Fibroblast of the aortic adventitia (primary cell): ENCODE measurements around the gene KCNK5. TPM values are rescaled to one million over a fixed set of nuclear protein-coding genes. Genes with fewer than 3 reads are reported as not detected.

Experiments used
- DNase-seq: peaks from one replicate; pipeline ENCODE4 v3.0.0-alpha.2; 2010; ENCODE audit warnings: low read depth
- H3K4me3 ChIP-seq: 2 replicates; pipeline ENCODE4 v1.5.1; 2011; ENCODE audit warnings: low read depth, mild to moderate bottlenecking, control low read depth, low read length, moderate library complexity
- CTCF ChIP-seq: IDR thresholded peaks from 2 replicates; pipeline ENCODE4 v1.5.1; 2011; ENCODE audit warnings: mild to moderate bottlenecking, low read length, control low read depth, inconsistent platforms; ENCODE audit not compliant: insufficient read depth
- total RNA-seq: library from RNA; depleted of rRNA; stranded (reverse); fragments of >200 nt; gene quantifications from 2 replicates; pipeline ENCODE4 v1.2.3, GENCODE V29; 2012; ENCODE audit warnings: low replicate concordance

The KCNK5 gene
- total RNA-seq, 1 donor, result under 0.01 TPM

- TF ChIP-seq CTCF, result no peak
- no peak overlapping the region for H3K4me3 ChIP-seq
- DNase-seq, result no peak
Observed at GRCh38 chr6:39207416-39208222, 21.7 kb downstream of the KCNK5 start.

GRCh38 chr6:39206250-39206721, 23.0 kb downstream of the KCNK5 start:
- H3K4me3 ChIP-seq, result no peak overlapping the region
- no peak for TF ChIP-seq CTCF
- no peak for DNase-seq

DNA sequence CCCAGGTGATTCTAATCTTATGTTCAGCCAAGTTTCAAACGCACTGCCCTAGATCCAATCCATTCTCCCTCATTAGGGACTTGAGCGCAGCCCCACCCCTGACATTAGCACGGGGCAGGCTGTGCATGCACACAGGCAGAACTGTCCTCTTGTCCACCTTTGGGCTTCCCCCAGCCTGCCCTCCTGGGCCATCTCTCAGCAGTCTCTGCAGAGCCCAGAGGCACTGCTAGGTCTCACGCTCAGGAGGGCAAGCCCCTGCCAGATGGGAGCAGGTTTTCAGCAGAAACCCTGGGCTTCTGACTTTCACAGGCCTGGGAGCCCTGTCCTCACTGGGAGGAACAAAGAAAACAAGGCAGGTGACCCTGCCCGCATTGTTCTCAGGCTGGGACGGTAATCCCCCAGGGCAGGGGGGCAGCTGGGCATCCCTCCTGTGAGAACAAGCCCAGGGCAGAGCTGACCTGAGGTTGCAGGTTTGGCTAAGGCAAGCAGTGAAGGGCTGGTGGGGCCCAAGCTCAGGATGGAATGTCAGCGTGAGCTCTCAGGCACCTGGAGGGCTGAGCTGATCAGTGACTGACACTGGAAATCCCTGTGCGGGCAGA, 24.5 kb downstream of the KCNK5 start:
- no peak for DNase-seq
- TF ChIP-seq CTCF, result no peak
- no peak overlapping the region for H3K4me3 ChIP-seq

DNA sequence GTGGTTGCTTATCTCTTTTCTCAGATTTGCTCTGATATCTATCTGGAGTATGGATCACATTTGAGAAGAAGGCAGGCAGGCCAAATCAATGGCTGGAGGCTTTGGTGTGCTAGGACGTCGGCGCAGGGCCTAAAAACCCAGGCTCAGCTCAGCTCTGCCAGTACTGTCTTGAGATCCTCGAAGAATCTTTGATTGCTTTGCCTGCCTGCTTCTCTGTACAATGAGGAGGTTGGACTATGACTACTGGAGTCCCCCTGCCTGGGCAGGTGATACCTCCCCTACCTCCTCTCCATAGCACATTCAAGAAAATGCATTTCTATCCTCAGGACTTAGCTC, 25.1 kb downstream of the KCNK5 start:
- DNase-seq, result no peak
- no peak for TF ChIP-seq CTCF

DNA sequence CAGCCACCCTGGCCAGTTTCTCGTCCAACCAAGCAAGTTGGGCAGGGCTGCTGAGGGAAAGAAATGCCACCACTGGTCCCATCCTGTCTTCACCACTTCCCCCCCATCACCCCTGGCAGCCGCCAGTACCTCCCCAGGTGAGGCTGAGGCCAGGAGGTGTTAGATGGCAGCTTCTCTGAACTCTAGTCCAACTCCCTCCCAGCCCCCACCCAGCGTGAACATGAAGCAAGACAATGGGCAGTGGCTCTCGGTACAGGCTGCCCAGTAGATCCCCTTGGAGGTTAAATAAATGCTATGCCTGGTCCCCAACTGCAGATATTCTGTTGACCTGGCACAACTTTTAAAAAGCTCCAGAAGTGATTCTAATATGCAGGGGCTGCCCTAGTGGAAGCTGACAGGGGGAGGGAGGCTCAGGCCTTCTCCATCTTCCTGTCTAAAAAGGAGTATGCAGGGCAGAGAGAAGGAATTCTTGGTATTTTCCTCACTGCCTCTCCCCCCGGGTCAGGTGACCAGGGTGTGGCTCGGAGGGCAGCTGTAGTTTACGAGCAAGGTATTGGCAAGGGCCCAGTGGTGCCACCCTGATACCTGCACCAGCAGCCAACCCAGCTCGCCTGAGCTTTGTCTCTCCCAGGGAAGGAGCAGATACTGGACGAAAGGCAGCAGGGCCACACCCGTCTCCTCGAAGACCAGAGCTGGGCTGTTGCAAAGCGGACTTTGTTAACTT, 25.7 kb downstream of the KCNK5 start:
- DNase-seq, result no peak
- TF ChIP-seq CTCF, result no peak
- no peak overlapping the region for H3K4me3 ChIP-seq

More for the DNA sequence above, 25.1 kb downstream of the KCNK5 start:
- no peak overlapping the region for H3K4me3 ChIP-seq

GRCh38 chr6:39202166-39202565, 27.1 kb downstream of the KCNK5 start:
- H3K4me3 ChIP-seq, result no peak overlapping the region
- TF ChIP-seq CTCF, result no peak
- no peak for DNase-seq
